Femur (tissue), 1 donor: ENCODE measurements around the gene ZCCHC14.
A peak's percentile ranks its signal among the peaks of the same experiment; 100 is the strongest.

Experiments
- DNase-seq: peaks from one replicate; pipeline ENCODE4 v3.0.0-alpha.2; 2017

ZCCHC14 gene

DNA sequence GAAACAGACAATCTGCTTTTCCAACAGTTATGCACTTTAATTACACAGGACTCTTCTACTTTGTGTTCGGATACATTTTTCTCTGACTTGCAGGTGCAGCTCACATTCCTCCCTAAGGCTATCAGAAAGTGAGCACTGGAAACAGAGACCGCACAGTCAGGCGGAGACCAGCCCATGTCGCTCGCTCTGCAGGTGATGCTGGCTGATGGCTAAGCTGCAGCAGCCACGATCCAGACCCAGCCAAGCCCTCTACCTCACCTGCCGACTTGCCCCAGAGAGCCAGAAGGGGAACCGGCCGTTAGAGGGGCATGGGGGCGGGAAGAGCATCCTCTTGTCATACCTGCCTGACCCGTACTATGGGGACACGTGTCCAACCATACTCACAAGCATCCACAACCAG lies 66.9 kb downstream of the ZCCHC14 start:
- DNase-seq = no peak

DNA sequence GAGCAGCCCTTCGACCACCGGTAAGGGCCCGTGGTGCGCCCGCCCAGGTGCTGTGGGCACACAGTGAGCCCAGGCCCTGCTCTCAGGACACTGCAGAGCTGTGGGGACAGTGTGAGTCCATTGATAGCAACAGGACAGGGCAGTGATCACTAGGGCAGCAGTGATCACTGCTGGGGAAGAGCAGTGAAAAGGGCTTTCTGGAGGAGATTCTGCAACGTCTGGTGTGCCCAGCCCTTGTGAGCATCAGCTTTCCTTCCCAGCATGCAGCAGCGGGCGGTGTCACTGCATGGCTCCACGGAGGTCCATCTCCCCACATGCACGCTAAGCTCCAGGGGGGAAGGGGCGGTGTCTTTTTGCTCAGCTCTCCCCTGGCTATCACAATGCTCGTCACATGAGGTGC lies 68.6 kb downstream of the ZCCHC14 start:
- DNase-seq = no peak

DNA sequence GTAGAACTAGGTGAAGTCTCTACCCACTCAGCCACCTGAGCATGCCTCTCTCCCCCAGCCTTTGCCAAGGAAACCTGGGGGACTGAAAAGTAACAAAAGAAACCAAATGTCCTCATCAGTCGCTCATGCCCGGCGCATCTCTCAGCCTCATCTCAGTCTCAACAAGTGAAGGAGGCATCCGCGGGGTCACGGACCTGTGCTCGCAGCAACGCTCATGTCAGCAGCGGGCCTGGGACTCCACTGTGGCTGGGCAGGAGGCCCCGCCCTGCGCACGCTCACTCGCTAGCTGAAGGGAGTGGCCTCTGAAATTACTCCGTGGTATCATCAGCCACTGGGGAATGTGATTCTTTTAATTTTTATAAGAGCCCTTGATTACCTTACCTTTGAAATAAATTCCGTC lies 69.4 kb downstream of the ZCCHC14 start:
- DNase-seq = no peak

DNA sequence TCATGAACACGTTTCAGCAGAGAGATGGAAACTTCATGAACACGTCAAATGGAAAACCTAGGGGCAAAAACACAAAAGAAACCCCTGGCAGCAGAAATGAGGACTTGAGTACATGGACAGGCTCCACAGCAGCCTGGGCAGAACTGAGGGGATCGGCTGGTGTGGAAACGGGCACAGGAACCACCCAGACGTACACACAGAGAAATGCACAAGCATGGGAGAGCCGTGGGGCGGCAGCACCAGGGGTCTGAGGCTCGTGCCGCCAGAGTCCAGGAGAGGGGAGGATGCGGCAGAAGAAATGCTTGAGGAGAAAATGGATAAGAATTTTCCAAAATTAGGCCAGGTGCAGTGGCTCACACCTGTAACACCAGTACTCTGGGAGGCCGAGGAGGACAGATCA lies 70.7 kb downstream of the ZCCHC14 start:
- DNase-seq = no peak

DNA sequence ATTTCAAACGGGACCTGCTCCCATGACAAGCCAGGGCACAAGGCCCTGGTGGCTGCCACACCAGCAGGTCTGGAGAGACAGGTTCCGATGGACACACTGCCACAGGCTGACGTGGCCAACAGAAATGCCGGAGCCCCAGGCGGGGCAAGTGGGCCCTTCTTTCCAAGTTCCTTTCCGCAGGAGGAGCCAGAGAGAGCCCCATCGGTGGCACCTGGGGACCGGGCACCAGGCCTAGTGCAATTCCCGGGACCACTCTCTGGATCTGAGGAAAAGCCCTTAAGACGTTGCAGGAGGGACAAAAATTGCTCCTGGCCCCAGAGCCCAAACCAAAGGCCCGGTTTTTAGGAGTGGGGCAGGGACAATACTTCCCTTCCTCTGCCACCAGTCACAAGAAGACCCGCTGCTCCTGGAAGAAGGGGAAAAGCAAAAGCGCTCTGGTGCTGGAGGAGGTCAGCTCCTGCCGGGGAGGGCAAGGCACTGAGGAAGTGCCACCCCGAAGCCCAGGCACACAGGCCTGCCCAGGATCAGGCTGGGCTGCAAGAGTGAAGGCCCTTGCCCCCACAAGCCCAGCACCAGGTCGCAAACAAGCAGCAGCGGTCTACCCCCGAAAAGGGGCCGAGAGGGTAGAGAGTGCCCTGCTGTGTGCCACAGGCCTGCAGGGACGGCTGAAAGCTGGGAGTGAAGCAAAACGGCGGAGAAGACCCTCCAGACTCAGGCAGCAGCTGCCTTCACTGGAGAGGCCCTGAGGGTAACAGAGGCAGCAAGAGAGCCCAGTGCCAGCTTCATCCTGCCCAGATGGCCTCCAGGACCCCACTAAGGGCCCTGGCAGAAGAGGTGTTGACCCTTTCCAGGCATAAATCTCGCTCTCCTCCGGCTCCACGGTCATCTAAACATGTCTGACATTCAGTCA lies 71.6 kb downstream of the ZCCHC14 start:
- DNase-seq = no peak

DNA sequence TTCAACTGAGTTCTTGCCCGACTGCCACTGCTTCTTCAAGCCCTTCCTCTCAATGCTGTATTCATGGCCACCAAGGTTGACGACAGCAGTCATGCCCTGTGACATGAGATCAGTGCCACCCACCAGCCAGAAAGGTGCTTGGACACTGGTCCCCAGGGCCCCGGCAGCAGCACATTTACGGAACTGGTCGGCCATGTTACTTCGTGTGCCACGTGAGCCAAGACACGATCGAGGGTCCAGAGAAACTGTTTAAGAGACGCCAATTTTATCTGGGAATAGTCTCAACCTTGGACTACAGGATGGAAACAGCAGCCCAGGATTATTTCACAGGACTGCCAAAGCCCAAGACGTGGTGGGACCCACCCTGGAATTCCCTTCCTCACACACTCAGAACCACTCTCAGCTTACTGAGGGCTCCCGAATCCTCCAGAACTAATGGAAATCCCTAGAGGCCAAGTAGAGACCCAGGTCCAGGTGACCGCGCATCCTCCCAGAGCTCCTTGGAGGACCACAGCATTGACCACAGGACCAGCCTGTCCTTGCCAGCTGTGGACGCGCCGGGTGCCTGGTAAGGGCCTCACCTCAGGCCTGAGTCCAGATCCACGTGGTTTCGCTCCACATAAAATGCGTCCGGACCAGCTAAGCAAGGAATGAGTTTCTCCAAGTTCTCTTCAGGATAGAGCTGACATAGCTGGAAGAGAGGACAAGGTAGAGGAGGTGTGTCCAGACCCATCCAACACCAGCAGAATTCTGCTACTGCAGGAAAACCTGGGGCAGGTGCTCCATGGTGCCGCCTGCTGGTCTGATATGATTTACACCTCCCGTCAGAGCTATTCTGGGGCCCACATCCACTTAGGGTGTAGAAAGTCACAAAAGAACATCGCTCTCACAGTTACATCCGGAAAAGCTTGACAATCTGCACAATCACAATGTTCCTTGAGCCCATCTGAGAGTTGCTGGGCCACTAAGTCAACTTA lies 72.5 kb downstream of the ZCCHC14 start:
- DNase-seq = peak; percentile 55

DNA sequence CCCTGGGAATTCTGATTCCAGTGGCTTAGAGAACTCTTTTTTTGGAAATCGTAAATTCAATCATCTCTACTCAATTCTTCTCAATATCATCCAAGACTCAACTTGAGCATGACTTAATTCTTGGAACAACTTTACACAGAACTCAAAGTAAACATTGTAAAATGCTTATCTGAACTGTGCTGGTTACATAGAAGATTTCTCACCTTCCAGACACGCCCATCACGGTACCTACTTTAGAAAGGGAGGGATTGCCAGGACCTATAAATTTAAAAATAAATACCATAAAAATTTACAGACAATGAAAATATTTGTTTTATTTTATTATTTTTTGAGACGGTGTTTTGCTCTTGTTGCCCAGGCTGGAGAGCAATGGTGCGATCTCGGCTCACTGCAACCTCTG lies 74.2 kb downstream of the ZCCHC14 start:
- no peak for DNase-seq

DNA sequence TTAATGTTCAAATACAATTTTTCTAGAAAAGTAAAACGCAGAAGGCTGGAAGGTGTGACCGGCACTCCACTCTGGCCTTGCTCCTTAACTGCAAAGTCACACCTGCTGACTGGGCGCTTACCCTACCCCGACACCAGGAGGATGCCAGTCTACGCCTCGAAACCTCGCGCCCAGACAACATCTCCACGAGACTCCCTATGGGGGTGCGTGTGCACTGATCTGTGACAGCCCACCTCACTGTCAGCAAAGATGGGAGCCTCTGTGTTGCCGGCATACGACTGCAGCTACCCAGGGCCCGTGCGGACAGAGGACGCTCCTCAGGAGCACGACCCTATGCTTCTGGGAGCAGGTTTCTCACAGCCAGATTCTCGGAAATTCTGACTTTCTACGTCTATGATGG lies 74.6 kb downstream of the ZCCHC14 start:
- DNase-seq = no peak

DNA sequence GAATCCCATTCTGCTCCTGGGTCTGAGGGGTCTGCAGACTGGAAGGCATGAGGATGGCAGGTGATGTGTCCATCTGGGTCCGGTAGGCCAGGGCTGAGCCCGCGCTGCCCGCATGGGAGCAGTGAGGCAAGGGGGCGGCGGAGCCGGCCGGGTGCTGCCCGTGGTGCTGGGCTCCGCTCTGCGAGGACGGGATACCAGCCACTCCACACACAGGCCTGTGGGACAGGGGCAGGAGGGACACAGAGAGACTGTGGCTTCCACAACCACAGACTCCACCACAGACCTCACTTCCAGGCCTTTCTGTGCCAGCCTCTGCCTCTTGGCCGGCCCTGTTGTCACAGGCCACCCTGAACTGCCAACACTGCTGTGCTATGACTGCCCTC lies 75.3 kb downstream of the ZCCHC14 start:
- DNase-seq = no peak

DNA sequence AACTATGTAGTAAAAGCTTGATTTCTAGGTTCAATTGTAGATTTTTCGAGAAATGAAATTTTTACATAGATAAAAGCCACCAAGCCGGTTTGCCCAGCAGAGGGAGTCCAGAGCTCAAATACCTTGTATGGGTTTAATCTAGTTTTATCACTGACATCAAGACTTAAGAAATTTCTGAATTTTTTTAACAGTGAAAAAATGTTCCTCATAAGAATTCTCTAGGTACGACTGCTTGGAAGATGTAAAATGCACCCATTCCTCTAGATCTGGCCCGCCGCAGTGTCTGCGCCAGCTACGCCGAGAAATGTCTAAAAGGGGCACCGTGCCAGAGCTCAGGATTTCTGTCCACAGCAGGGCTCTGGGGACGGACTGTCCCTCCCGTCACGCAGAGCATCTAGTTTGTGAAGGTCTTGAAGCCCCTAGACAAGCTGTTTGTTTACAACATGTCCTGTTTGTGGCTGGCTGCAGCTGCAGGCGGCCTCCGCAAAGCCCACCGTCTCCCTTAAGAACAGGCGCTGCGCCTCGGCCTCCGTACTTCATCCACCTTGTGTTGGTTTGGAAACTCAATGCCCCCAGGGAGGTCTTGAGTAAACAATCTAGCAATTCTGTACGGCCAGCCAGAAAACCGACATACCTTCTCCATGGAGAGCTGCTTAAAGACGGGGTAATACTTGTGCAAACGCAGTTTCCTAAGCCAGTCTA lies 75.8 kb downstream of the ZCCHC14 start:
- DNase-seq = no peak

DNA sequence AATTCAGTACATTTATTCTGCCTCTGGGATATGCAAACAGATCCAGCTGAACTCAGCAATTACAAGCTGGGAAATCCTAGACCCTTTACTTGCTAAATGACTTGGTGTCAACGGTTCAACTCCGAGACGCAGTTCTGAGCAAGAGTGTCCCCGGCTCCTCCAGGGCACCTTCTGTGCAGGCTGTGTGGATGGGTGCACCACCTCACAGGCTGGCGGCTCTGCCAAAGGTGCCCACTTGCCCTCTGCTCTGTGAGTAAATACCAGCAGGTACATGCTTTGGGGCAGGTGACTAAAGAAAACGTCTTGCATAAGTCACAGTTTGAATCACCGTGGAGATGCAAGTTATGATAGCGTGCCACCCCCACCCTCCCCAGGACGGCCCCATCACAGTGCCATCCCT lies 77.4 kb downstream of the ZCCHC14 start:
- no peak for DNase-seq

DNA sequence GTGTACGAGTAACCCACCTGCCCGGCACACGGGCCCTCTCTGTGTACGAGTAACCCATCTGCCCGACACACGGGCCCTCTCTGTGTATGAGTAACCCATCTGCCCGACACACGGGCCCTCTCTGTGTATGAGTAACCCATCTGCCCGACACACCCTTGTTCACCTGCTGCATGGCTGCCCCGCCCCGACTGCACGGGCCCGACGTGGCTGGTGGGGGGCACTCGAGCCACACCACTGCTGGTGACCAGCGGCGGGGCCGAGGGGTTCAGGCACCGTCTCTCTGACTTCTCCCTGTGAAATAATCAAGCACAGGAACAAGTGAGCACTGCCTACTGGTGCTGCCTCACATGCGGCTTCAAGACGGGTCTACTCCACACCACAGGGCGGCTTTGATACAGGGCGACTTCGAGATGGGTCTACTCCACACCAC lies 78.6 kb downstream of the ZCCHC14 start:
- DNase-seq = no peak

DNA sequence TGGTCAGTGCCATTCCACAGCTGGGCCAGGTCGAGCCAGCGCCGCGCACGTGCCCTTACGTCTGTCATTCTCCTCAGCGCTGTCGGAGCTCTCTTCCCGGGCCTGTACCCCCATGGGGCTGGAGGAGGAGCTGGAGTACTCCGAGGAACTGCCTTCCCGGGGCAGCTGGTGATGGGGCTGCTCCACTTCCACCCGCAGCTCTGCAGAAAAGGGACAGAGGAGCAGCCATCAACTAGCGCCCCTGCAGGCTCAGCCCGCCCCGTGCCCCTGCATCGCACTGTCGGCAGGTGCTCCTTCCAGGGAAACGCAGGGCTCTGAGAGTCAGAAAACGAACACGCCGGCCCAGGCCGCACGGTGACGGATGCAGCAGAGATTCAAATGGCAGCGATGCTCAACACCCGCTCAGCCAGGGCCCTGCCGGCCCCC lies 79.8 kb downstream of the ZCCHC14 start:
- DNase-seq = no peak

DNA sequence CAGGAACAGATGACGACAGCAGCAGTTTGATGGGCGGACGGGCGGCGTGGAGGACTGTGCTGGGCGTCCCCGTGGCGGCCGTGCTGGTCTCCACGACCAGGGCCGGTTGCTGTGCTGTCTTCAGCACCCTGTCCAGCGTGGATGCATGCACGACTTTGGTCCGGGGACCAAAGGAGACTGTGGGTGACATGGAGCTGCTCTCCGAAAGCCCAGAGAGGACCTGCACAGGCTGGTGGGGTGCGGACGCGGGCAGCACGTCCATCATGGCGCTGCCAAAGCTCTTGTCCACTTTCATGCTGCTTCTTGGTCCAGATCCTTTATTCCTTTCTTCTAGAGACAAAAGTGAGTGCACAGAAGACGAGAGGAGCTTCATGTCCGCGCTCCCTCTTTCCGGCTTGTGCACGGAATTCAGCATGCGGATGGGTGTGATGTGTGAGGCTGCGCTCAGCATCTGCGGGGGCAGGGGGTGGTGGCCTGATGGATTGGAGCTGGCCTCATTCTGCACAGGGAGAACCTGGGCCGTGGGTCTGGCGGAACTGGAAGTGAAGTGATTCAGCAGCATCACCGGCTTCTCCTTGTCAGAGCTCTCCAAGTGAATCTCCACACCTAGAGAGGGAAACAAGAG lies 80.3 kb downstream of the ZCCHC14 start:
- DNase-seq = no peak

DNA sequence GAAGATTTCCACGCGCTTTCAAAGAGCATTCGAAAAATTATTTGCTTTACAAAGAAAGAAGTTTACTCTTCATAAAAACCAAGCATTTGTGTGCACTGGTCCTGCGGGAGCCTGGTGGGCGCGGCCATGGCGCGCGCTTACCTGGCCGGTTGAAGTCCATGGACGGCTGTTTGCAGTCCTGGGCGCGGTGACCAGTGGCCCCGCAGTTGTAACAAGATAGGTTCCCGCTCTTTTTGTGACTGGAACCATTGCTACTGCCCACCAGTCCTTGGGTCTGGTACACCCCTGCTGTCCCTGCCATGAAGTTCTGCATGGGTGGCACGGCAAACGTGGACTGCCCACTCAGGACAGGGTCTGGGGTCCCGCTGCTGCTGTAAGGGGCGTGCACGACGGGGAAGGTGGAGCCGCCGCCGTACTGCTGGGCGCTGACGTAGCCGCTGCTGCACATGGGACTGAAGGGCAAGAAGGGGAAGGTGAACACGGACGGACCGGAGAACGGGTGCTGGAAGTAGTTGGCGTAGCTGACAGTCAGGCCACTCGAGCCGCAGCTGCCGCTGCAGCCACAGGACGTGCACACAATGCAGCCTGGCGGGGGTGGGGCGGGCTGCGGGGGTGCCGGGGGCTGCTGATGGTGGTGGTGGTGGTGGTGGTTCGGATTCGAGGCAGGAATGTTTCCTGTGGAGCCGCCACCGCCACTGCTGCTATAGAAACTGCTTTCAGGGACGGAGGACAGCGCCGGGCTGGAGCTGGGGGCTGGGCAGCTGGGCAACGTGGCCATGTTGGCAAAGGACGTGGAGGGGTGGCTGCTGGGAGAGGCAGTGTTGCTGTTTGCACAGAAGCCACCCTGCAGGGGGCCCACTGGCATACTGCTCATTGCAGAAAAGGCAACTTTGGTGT lies 81.2 kb downstream of the ZCCHC14 start:
- DNase-seq = no peak

DNA sequence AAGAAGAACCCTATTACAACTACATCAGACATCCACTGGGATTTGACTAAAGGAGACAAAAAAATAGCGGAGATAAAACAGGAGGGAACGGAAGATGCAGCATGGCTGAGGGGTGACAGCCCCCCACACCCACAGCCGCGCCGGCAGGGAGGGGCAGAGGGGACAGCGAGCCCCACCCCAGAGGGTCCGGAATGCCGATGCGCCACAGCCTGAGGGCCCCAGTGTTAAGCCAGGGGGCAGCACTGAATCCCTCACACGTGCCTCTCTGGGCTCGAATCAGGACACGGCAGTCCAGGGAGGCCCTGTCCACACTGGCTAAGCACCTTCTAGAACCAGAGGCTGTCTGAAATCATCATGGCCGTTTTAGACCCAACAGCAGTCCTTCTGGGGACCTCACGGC lies 81.9 kb downstream of the ZCCHC14 start:
- no peak for DNase-seq

DNA sequence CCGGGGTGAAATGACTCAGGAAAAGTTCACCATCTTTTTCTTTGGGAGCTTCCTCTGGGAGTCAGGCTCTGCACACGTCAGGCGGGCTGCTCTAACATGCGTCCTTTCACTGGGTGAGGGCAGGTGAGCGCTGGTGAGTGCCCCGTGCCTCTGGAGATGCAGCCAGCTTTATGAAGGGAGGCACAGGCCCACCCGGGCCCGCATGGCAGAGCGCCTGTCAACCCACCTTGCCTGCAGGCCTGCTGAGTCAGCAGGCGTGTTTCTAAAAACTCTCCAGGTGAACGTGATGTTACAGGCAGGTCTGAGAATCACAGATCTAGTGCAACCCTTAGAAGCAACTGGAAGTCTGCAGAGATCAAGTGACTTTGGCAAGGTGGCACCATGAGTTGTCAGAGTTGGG lies 82.3 kb downstream of the ZCCHC14 start:
- DNase-seq = no peak

DNA sequence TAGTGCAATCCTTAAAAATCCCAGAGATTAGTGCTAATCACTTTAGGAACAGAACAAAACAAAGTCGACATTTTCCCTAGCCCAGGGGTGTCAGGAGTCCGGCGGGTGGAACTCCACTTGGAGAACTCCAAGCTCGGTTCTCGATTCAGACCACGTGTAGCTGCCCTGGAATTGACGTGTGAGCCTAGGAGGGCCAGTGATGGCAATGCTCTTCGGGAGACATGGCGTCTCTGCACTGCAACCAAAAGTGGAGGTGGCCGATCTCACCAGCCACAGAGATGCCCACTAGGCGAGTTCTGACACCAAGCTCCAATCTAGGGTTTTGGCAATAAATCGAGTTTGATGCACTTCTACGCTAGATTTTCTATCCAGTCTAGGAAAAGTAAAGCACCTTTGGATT lies 83.0 kb downstream of the ZCCHC14 start:
- no peak for DNase-seq

DNA sequence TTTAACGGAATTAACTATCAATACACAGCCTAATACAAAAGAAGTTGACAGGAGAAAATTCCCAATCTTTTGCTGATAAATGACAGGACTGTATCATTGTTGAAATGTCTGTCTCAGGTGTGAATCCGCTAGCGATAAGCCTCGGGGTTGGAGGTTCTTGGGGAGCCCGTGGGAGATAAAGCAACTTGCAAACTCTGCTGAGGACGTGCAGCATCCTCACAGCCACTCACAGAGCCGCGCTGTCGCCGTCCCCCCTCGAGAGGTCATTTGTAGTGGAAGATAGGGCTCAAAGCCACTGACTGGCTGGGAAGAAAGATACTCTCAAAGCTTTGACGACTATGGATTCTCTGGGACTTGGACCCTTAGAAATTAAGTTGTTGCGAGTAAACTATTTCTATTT lies 83.7 kb downstream of the ZCCHC14 start:
- DNase-seq = no peak

DNA sequence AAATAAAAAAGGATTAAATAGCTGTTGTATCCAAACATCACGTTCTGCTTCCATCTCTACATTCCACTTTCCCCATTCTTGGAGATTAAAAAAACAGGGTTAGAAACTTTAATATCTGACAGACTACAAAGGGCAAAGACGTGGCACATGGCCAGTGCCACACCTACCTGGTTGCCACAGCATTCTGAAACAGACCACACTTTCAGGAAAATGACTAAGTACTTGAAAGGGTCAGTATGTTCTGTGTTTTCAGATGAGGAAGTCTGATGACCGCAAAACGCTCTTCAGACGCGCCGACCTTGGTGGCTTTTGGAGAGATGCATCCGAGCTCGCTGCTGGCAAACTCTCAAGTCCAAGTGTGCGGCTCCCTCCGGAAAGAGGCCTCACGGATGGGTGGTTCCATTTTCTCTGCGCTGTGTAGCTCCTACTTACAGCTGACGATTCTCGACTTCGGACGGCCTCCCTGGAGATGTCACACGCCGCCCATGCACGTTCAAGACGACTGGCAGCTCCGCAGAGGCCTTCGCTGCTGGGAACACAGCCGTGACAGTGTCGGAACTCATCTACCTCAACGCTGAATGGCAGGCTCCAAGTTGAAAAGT lies 85.2 kb downstream of the ZCCHC14 start:
- DNase-seq = peak; percentile 61

DNA sequence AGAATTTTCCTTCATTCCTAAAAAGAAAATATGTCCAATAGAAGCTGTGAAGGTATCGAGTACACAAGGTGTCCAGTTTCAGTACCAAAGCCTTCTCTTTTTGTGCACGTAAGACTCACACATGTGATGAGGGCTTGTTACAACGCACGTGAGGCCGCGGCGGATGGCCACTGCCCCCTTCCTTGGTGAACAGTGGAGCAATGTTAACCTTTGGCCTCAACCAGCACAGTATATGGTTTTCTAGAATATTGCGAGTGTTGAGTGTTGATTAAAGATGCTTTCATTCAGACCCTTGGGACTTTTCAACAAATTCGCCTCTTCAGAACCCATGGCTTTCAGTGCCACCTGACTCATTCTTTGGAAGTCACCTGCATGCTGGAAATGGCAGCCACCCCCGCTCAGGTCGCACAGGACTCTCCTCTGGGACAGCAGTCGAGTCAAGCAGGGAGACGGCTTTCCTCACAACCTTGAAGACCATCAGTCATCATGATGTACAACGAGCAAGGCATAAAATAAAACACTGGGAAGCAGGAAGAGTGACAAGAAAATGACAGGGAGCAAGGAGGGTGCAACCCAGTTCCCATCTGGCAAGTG lies 86.2 kb downstream of the ZCCHC14 start:
- DNase-seq = no peak
